ENCODE data around the gene UBAP2.

UBAP2 gene

GRCh38 chr9:33952066-33952465, 96.6 kb downstream of the UBAP2 start:
- H3K4me3 ChIP-seq (ENCODE audit: low read depth, low read length), result no peak overlapping the region
- no peak for TF ChIP-seq CTCF (IDR thresholded peaks at IDR 0.05; ENCODE audit: insufficient read depth, low read depth, low read length, missing control alignments)
- DNase-seq (ENCODE audit: low read depth), result no peak

GRCh38 chr9:33950371-33950770, 98.3 kb downstream of the UBAP2 start:
- DNase-seq (ENCODE audit: low read depth), result no peak
- no peak overlapping the region for H3K4me3 ChIP-seq (ENCODE audit: low read depth, low read length)
- TF ChIP-seq CTCF (IDR thresholded peaks at IDR 0.05; ENCODE audit: insufficient read depth, low read depth, low read length, missing control alignments), result no peak

GRCh38 chr9:33946779-33947535, 101.7 kb downstream of the UBAP2 start:
- no peak for DNase-seq (ENCODE audit: low read depth)
- no peak overlapping the region for H3K4me3 ChIP-seq (ENCODE audit: low read depth, low read length)
- no peak for TF ChIP-seq CTCF (IDR thresholded peaks at IDR 0.05; ENCODE audit: insufficient read depth, low read depth, low read length, missing control alignments)

- TF ChIP-seq CTCF (IDR thresholded peaks at IDR 0.05; ENCODE audit: insufficient read depth, low read depth, low read length, missing control alignments), result no peak
- DNase-seq (ENCODE audit: low read depth), result no peak
- no peak overlapping the region for H3K4me3 ChIP-seq (ENCODE audit: low read depth, low read length)
Measured at GRCh38 chr9:33943389-33943788, 105.3 kb downstream of the UBAP2 start.

- DNase-seq (ENCODE audit: low read depth), result no peak
- H3K4me3 ChIP-seq (ENCODE audit: low read depth, low read length), result no peak overlapping the region
- TF ChIP-seq CTCF (IDR thresholded peaks at IDR 0.05; ENCODE audit: insufficient read depth, low read depth, low read length, missing control alignments), result no peak
Measured at GRCh38 chr9:33942471-33943083, 106.1 kb downstream of the UBAP2 start.

GRCh38 chr9:33939924-33940874, 108.5 kb downstream of the UBAP2 start:
- H3K4me3 ChIP-seq (ENCODE audit: low read depth, low read length), result no peak overlapping the region
- TF ChIP-seq CTCF (IDR thresholded peaks at IDR 0.05; ENCODE audit: insufficient read depth, low read depth, low read length, missing control alignments), result no peak
- DNase-seq (ENCODE audit: low read depth), result no peak
